ENCODE results near the gene CEP85. TPM values are rescaled to one million over a fixed set of nuclear protein-coding genes. Genes with fewer than 3 reads are reported as not detected.

Gene CEP85
- 10 to 100 TPM; 10.7 to 15.9 (median 15.6) TPM for total RNA-seq
- long read RNA-seq, donor 1, partial matches to known transcripts = 2 of 6 reads
- long read RNA-seq, donor 1, other reads (novel, unspliced or antisense) = 2 of 6 reads
- long read RNA-seq, donor 2, partial matches to known transcripts = 0 of 2 reads
- long read RNA-seq, donor 2, other reads (novel, unspliced or antisense) = 2 of 2 reads

- H3K36me3 ChIP-seq (ENCODE audit: low read depth) = no peaks in the 10 kb centered on the region
- peaks cover 6% of the 10 kb centered on the region for H3K4me1 ChIP-seq (ENCODE audit: low read depth)
- DNase-seq (peak; percentile 98 to 99 (median 99)), ATAC-seq (peak; percentile 97)
- H3K4me3 ChIP-seq = peak within 1 kb of the TSS; percentile 40
- TF ChIP-seq, protein P1, sequence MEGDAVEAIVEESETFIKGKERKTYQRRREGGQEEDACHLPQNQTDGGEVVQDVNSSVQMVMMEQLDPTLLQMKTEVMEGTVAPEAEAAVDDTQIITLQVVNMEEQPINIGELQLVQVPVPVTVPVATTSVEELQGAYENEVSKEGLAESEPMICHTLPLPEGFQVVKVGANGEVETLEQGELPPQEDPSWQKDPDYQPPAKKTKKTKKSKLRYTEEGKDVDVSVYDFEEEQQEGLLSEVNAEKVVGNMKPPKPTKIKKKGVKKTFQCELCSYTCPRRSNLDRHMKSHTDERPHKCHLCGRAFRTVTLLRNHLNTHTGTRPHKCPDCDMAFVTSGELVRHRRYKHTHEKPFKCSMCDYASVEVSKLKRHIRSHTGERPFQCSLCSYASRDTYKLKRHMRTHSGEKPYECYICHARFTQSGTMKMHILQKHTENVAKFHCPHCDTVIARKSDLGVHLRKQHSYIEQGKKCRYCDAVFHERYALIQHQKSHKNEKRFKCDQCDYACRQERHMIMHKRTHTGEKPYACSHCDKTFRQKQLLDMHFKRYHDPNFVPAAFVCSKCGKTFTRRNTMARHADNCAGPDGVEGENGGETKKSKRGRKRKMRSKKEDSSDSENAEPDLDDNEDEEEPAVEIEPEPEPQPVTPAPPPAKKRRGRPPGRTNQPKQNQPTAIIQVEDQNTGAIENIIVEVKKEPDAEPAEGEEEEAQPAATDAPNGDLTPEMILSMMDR (IDR thresholded peaks at IDR 0.05) = peak; percentile 90
- intact Hi-C loops (cut with DNase I, micrococcal nuclease) = loop anchor here in 1 of 2 donors (2.0 kb wide), 1 partner anchor 65 kb away; the partner anchor contains the start of genes C1orf232 and ZNF593
- H3K9me3 ChIP-seq = no peaks in the 10 kb centered on the region
These were observed at the start of gene CEP85 for GRCh38 chr1:26233903-26234643. Gene CEP85, plus strand, starts transcription at chr1:26234200. Its CDS starts 5,584 bp downstream, at chr1:26239784.

DNA sequence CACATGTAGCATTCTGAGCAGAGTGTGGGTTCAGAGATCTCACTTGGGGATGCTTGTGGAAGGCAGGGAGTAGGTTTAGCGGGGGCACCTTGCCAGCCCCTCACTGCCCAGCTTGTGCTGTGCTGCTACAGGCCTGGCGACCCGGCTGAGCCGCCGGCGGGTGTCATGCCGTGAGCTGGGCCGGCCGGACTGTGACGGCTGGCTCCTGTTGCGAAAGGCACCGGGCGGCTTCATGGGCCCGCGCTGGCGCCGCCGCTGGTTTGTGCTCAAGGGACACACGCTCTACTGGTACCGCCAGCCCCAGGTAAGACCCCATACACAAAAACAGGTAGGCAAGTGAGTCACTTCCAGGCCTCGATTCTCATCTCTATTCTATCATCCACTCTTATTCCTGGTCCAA lies 49.1 kb upstream of the CEP85 start:
- Histone ChIP-seq H3K4me1 (ENCODE audit: low read depth) (no peaks in the 10 kb centered on the region), H3K36me3 (ENCODE audit: low read depth) (peaks cover 7% of the 10 kb centered on the region), H3K4me3 (no peak overlapping the region), H3K9me3 (no peaks in the 10 kb centered on the region)
- ATAC-seq (no peak), DNase-seq (no peak)
- TF ChIP-seq, protein P1 (IDR thresholded peaks at IDR 0.05) = no peak
- intact Hi-C loops (cut with DNase I, micrococcal nuclease) = no loop called here

GRCh38 chr1:26187882-26188281 lies 46.1 kb upstream of the CEP85 start:
- ATAC-seq = no peak
- no peaks in the 10 kb centered on the region for H3K4me1 ChIP-seq (ENCODE audit: low read depth)
- H3K9me3 ChIP-seq = no peaks in the 10 kb centered on the region
- no peaks in the 10 kb centered on the region for H3K36me3 ChIP-seq (ENCODE audit: low read depth)
- H3K4me3 ChIP-seq = no peak overlapping the region
- intact Hi-C loops (cut with DNase I, micrococcal nuclease) = no loop called here
- TF ChIP-seq, protein P1 (IDR thresholded peaks at IDR 0.05) = no peak
- no peak for DNase-seq

GRCh38 chr1:26188477-26188876 lies 45.5 kb upstream of the CEP85 start:
- no peaks in the 10 kb centered on the region for H3K9me3 ChIP-seq
- intact Hi-C loops (cut with DNase I, micrococcal nuclease) = no loop called here
- ATAC-seq = no peak
- H3K4me3 ChIP-seq = no peak overlapping the region
- TF ChIP-seq, protein P1 (IDR thresholded peaks at IDR 0.05) = no peak
- DNase-seq = no peak
- no peaks in the 10 kb centered on the region for H3K36me3 ChIP-seq (ENCODE audit: low read depth)
- no peaks in the 10 kb centered on the region for H3K4me1 ChIP-seq (ENCODE audit: low read depth)

DNA sequence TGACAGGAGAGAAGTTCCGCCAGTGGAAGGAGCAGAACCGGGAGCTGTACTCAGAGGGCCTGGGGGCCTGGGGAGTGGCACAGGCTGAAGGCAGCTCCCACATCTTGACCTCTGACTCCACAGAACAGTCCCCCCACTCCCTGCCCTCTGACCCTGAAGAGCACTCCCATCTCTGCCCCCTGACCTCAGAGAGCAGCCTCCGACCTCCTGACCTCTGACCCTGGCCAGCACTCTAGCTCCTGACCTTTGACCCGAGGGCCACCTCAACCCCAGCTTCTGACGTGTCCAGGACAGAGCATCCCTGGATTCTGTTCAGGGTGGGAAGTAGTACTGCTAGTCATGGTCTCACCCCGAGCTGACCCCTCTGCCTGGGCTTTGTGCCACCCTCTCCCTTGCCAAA lies 44.7 kb upstream of the CEP85 start:
- H3K4me1 ChIP-seq (ENCODE audit: low read depth) = no peaks in the 10 kb centered on the region
- H3K4me3 ChIP-seq = no peak overlapping the region
- no peaks in the 10 kb centered on the region for H3K36me3 ChIP-seq (ENCODE audit: low read depth)
- ATAC-seq (no peak), DNase-seq (no peak)
- intact Hi-C loops (cut with DNase I, micrococcal nuclease) = no loop called here
- TF ChIP-seq, protein P1 (IDR thresholded peaks at IDR 0.05) = no peak
- H3K9me3 ChIP-seq = no peaks in the 10 kb centered on the region

Measured in mucosa of descending colon (tissue), 3 donors.